T-helper 1 cell treated with Interleukin-12 subunit alpha and Interleukin-12 subunit beta and Interleukin-4 antibody, amounts not matched to agents 30 ng/mL and 1 ng/mL, for 36 hours (primary cell): ENCODE data around the gene WAPL. TPM values are rescaled to one million over a fixed set of nuclear protein-coding genes. Genes with fewer than 3 reads are reported as not detected.
"Not testable (repeated sequence)": the region's sequence is repeated elsewhere in the genome, so short reads cannot be mapped to it uniquely, and the experiment has no call there.

ENCODE experiments used
- intact Hi-C: fragments of 100-400 bp; cut with micrococcal nuclease; formaldehyde crosslinking; loops from one replicate; pipeline ENCODE4 v1.15.1; 2024
- total RNA-seq: library from RNA; stranded (reverse); gene quantifications from 2 replicates; pipeline ENCODE4 v1.2.3, GENCODE V29; 2022

WAPL gene
- total RNA-seq, 1 donor from 2014 or later, result 47.5 TPM

DNA sequence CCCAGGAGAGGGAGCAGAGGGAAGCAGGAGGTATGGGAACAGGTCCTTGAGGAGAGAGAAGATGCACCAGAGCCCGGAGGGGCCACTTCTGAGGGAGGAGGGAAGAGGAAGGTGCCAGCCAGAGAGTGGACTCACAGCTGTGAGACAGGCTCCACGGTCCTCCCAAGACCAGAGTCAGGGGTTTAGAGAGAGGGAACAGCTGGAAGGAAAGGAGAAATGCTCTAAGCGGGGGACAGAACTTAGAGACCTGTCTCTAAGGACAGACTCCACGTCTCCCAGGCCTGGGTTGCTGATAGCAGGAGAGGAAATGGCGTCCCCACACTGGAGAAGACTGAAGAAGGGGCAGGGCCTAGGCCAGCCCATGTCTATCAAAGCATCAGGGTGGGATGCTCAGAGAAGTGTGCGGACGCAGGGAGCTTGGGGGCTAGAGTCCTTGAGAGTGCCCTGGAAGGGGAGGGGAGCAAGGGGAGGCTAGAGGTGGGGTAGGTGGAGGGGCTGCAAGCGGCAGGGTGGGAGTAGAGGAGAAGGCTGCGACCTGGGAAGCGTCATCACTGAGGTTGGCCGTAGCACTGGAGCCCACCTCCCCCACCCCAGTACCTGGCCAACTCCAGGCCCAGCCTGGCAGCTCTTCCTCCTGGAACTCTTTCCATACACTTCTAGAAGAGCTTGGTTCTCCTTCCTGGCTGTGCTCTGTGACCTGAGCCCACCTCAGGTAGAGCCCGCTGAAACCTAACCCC, 129.4 kb downstream of the WAPL start:
- intact Hi-C loops, result no loop called here

DNA sequence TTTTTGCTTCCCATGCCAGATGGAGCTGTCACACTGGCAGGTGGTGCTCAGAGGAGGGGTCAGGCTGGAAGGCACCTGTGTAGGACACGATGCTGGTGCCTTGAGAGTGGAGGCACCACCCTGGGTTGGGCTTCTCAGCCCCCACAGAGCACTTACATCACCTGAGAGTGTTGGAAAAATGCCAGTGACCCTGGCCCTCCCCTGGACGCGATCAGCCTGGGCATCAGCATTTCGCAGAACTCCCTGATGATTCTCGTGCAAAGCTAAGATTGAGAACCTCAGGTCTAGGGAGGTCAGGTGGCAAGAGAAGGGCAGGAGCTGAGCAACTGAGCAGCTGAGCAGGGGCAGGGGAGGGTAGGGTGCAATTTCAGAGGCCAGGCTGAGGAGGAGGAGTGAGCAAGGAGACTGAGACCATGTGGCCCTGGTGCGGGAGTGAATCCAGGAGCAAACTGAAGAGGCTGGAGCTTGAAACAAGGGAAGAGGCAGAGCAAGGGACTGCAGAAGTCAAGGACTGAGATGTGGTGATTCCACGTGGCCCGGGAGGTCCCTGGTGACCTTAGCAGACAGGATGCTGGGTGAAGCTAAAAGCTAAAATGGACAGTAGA, 130.3 kb downstream of the WAPL start:
- intact Hi-C loops, result no loop called here

DNA sequence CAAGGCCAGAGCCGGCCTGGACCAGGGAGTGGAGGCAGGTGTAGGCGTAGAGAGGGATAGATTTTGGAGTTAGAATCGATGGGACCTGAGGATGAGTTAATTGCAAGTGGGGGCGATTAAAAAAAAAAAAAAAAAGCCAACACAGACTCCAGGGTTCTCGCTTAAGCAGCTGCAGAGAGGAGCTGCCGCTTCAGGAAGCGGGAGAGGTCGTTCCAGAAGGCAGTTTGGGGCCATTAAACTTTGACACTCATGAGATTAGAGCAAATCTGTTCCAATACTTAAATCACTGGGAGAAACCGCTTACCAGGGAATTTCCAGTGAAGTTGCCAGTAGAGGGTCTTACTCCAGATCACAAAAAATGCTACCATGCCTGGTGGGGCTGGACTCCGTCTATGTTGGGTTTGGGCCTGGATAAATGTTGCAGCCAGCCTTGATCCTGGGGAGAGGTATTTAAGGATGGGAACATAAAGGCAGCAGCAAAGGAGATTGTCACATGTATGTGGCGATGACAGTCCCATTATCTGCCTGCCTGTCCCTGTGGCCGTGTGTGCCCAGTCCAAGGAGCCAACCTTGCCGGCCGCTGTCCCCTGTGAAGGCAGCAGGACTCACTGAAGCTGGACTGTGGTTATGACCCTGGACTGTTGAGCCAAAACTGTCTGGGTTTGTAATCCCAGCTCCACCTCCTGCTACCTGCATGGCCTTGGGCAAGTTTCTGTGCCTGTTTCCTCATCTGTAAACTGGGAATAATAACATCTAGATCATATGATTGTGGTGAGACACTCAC, 131.1 kb downstream of the WAPL start:
- intact Hi-C loops, result no loop called here

DNA sequence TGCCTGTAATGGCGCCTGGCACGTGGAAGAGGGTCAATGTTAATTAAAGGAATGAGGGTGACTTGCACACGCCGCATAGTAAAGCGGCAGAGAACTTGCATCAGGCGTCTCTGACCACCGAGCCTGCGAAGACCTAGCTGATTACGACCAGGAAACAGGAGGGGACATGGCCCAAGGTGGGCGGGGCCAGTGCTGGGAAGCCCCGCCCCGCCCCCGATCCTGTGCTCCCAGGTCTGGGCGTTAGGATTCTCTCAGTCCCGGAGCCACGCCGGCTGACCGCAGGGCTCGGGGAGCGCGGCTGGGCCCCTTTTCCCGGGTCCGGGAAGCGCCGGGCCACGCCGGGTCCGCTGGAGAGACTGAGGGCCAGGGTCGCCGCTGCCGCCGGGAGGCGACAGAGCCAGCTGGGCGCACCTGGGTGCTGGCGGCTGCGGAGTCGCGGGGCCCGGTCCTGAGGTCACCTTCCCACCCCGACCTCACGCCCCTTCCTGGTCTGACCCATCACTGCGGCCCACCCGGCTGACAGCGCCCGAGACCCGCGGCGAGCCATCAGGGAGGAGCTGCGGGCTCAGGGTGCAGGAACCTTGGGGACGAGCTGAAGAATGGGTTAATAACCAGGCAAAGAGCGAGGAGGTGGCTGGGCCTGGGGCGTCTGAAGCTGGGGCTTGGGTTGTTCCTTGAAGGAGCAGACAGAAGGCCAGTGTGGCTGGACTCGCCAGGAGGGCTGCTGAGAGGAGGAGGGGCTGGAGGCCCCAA, 132.0 kb downstream of the WAPL start:
- intact Hi-C loops, result no loop called here

DNA sequence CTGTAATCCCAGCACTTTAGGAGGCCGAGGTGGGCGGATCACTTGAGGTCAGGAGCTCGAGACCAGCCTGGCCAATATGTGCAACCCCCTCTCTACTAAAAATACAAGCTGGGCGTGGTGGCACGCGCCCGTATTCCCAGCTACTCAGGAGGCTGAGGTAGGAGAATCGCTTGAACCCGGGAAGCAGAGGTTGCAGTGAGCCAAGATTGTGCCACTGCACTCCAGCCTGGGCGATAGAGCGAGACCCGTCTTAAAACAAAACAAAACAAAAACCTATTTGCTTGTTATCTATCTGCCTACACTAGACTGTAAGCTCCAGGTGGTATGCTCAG, 132.5 kb downstream of the WAPL start:
- intact Hi-C loops, result not testable (repeated sequence)

DNA sequence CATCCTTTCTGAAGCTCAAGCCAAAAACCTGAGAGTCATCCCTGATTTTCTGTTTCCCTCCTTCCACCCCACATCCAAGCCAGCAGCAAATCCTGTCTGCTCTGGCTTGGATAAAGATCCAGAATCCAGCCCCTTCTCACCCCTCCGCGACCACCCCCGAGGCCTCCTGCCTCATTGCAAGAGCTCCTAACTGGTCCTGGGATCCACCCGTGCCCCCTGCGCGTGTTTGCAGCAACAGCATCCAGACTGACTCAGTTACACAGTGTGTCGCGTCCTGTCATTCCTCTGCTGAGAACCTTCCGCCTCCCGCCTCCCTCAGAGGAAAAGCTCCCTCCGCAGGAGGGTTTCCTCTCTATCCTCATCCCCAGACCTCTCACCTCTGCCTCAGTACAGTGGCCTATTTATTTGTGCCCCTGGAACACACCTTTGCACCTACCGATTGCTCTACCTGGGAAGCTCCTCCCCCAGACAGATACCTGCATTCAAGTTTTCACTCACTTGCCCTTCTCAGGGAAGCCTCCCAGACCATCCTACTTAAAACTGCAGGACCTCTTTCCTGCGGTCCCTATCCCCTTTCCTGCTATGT, 133.4 kb downstream of the WAPL start:
- intact Hi-C loops, result no loop called here

DNA sequence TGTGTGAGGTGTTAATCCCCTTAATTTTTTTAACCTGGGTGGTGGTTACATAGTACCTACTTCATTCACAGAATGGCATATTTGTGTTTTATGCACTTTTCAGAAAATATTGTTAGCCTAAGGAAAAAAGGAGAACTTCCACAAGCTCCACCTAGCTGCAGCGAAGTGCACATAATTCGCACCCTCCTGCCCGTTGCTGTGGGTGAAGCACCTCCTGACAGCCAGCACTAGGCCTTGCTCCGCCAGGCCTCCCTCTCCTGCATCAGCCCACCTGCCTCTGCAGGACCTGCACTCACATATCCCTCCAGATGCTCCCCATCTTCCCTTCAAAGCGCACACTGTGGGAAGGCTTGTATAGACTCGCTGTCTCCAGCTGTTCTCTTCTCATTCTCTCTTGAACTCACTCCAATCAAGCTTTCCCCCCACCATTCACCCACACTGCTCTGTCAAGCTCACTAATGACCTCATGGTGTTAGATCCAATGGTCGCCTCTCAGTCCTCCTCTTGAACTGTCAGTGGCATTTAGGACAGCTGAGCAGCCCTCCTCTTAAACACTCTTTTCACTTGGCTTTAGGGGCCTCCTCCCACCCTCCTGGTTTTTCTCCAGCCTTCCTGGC, 134.3 kb downstream of the WAPL start:
- intact Hi-C loops, result no loop called here

DNA sequence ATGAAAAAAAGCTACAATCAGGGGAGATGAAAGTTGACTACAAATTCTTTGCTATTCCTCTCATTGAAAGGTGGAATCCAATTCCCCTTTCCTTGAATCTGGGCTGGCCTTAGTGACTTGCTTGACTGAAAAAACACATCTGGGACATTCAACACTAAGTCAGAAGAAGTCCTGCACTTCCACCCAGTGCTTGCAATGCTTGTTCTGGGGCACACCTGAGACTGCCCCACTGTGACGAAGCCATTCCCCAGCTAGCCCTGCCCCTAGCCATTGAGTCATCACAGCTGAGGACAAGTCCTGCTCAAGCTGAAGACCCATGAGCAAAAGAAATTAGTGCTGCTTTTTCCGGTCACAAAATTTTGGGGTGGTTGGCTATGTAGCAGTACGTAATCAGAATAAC, 135.8 kb downstream of the WAPL start:
- intact Hi-C loops, result no loop called here

Other genes with a start within 250 kb of the WAPL start
- not detected in 2 replicates for gene GRID1, start 155.0 kb downstream of the WAPL start, total RNA-seq
- gene OPN4, start 132.8 kb upstream of the WAPL start, total RNA-seq, result not detected in 2 replicates
- not detected in 2 replicates for gene LDB3, start 146.7 kb upstream of the WAPL start, total RNA-seq
- 8.9 and 9.0 TPM in 2 replicates for gene BMPR1A, start 234.8 kb upstream of the WAPL start, total RNA-seq